H1 (cell line): ENCODE results near the gene PAGE5. TPM values are rescaled to one million over a fixed set of nuclear protein-coding genes. Genes with fewer than 3 reads are reported as not detected.

Experiments
- CTCF ChIA-PET: fragments of 300-600 bp; sonication (Branson Sonifier 250); formaldehyde crosslinking; loops from one replicate; lab custom pipeline; 2021; ENCODE audit not compliant: partially characterized antibody; lab: Charles Lee
- POLR2A ChIA-PET: fragments of 300-600 bp; sonication (Branson Sonifier 250); formaldehyde crosslinking; loops from one replicate; lab custom pipeline; 2021; ENCODE audit warnings: inconsistent platforms; ENCODE audit not compliant: partially characterized antibody; lab: Charles Lee
- DNase-seq, 2 experiments: peaks; one replicate each; pipeline versions ENCODE4 v3.0.0 to v3.0.0-alpha.2; 2010 to 2022; ENCODE audit warnings: low spot score in 2 of 2, low read depth in 1 of 2, mixed read lengths in 1 of 2
- FAIRE-seq: peaks from 2 replicates; lab custom pipeline; 2011; peaks lifted over from hg19 to GRCh38; lab: Jason Lieb, UNC
- H2AFZ ChIP-seq: 2 replicates; pipeline ENCODE4 v1.8.1; 2012; ENCODE audit warnings: low read length, inconsistent platforms
- H2AK5ac ChIP-seq: 2 replicates; pipeline ENCODE4 v1.6.1; 2013; ENCODE audit warnings: low read depth, low read length
- H2BK120ac ChIP-seq: replicated peaks from 2 replicates; pipeline ENCODE3; 2013; ENCODE audit warnings: low read depth, low read length, inconsistent platforms
- H2BK12ac ChIP-seq: 2 replicates; pipeline ENCODE4 v1.6.1; 2013; ENCODE audit warnings: low read depth, low read length
- H2BK15ac ChIP-seq: 2 replicates; pipeline ENCODE4 v1.6.1; 2013; ENCODE audit warnings: low read length
- H2BK20ac ChIP-seq: 2 replicates; pipeline ENCODE4 v1.6.1; 2013; ENCODE audit warnings: low read length
- H2BK5ac ChIP-seq: 2 replicates; pipeline ENCODE4 v1.6.1; 2013; ENCODE audit warnings: low read depth, low read length
- H3K14ac ChIP-seq: 2 replicates; pipeline ENCODE4 v1.6.1; 2013; ENCODE audit warnings: inconsistent platforms; ENCODE audit not compliant: insufficient read length
- H3K18ac ChIP-seq: 2 replicates; pipeline ENCODE4 v1.6.1; 2013; ENCODE audit warnings: low read length; ENCODE audit errors: extremely low read depth
- H3K23ac ChIP-seq: 2 replicates; pipeline ENCODE4 v1.6.1; 2013; ENCODE audit warnings: inconsistent platforms; ENCODE audit not compliant: insufficient read length
- H3K23me2 ChIP-seq: 2 replicates; pipeline ENCODE4 v1.6.1; 2013; ENCODE audit warnings: low read depth, low read length
- H3K27ac ChIP-seq: 2 replicates; pipeline ENCODE4 v1.6.1; 2011; ENCODE audit warnings: low read depth, low read length, inconsistent platforms
- H3K27me3 ChIP-seq, 4 experiments: replicated peaks in 1 of 4; 1 replicate in 1 of 4; 2 replicates in 3 of 4; pipeline versions ENCODE4 v1.6.1 to v1.8.1; 2011 to 2013; ENCODE audit warnings: low read length in 3 of 4, mild to moderate bottlenecking in 3 of 4, inconsistent platforms in 2 of 4, mixed read lengths in 2 of 4, moderate library complexity in 1 of 4; ENCODE audit not compliant: control insufficient read depth in 3 of 4, insufficient read depth in 3 of 4; ENCODE audit errors: extremely low read depth in 1 of 4
- H3K36me3 ChIP-seq, 4 experiments: 2 replicates each; pipeline versions ENCODE4 v1.6.1 to v1.8.1; 2011 to 2013; ENCODE audit warnings: mild to moderate bottlenecking in 4 of 4, low read length in 3 of 4, moderate library complexity in 2 of 4, control low read depth in 1 of 4, inconsistent platforms in 1 of 4; ENCODE audit not compliant: insufficient read depth in 4 of 4, control insufficient read depth in 2 of 4
- H3K4ac ChIP-seq: replicated peaks from 2 replicates; pipeline ENCODE3; 2013; ENCODE audit warnings: low read length, low read depth, mixed read lengths, inconsistent platforms; ENCODE audit not compliant: insufficient read length
- H3K4me1 ChIP-seq, 4 experiments: replicated peaks in 1 of 4; 1 replicate in 1 of 4; 2 replicates in 3 of 4; pipeline versions ENCODE4 v1.6.1 to v1.8.1; 2011 to 2013; ENCODE audit warnings: low read length in 3 of 4, inconsistent platforms in 2 of 4, mixed read lengths in 1 of 4; ENCODE audit not compliant: insufficient read depth in 4 of 4, control insufficient read depth in 3 of 4
- H3K4me2 ChIP-seq, 2 experiments: 2 replicates each; pipeline versions ENCODE4 v1.6.1 to v1.8.1; 2011 to 2013; ENCODE audit warnings: low read depth in 2 of 2, low read length in 2 of 2, control low read depth in 1 of 2, inconsistent platforms in 1 of 2, mild to moderate bottlenecking in 1 of 2; ENCODE audit not compliant: insufficient read depth in 1 of 2
- H3K4me3 ChIP-seq, 4 experiments: fragments of 200-600, 300-600 bp in 1 of 4; sonication (generic), shearing (Covaris generic), sonication (Bioruptor Twin) in 1 of 4; 2 replicates each; pipeline versions ENCODE4 v1.5.1 to v1.8.1; 2011 to 2016; ENCODE audit warnings: low read length in 4 of 4, low read depth in 3 of 4, control low read depth in 2 of 4, inconsistent platforms in 2 of 4, mild to moderate bottlenecking in 2 of 4, mixed read lengths in 1 of 4, moderate library complexity in 1 of 4; ENCODE audit not compliant: insufficient read depth in 2 of 4; ENCODE audit errors: extremely low read depth in 1 of 4
- H3K56ac ChIP-seq: replicated peaks from 2 replicates; pipeline ENCODE3; 2013; ENCODE audit warnings: low read depth, mild to moderate bottlenecking, mixed read lengths, low read length, inconsistent platforms; ENCODE audit not compliant: insufficient read length
- H3K79me1 ChIP-seq: 2 replicates; pipeline ENCODE4 v1.6.1; 2013; ENCODE audit warnings: low read depth, low read length, control low read depth
- H3K79me2 ChIP-seq, 2 experiments: 2 replicates each; pipeline versions ENCODE4 v1.6.1 to v1.8.1; 2012 to 2013; ENCODE audit warnings: low read length in 2 of 2, mild to moderate bottlenecking in 2 of 2, inconsistent platforms in 1 of 2; ENCODE audit not compliant: insufficient read depth in 2 of 2, control insufficient read depth in 1 of 2
- H3K9ac ChIP-seq, 4 experiments: replicated peaks in 1 of 4; 1 replicate in 1 of 4; 2 replicates in 3 of 4; pipeline versions ENCODE4 v1.6.1 to v1.8.1; 2011 to 2013; ENCODE audit warnings: low read depth in 3 of 4, low read length in 3 of 4, control low read depth in 2 of 4, mild to moderate bottlenecking in 2 of 4, moderate library complexity in 2 of 4, inconsistent platforms in 1 of 4; ENCODE audit errors: extremely low read depth in 1 of 4
- H3K9me3 ChIP-seq, 2 experiments: 2 replicates each; pipeline versions ENCODE4 v1.6.1 to v1.8.1; 2012 to 2013; ENCODE audit warnings: mild to moderate bottlenecking in 2 of 2, moderate library complexity in 2 of 2, control low read depth in 1 of 2, inconsistent platforms in 1 of 2, low read depth in 1 of 2, low read length in 1 of 2, mixed read lengths in 1 of 2; ENCODE audit not compliant: insufficient read depth in 2 of 2
- H4K20me1 ChIP-seq, 2 experiments: replicated peaks in 1 of 2; 2 replicates each; pipeline versions ENCODE3 to v1.8.1; 2011 to 2013; ENCODE audit warnings: inconsistent platforms in 2 of 2, low read length in 2 of 2, mild to moderate bottlenecking in 1 of 2; ENCODE audit not compliant: insufficient read depth in 2 of 2, control insufficient read depth in 1 of 2
- H4K5ac ChIP-seq: 2 replicates; pipeline ENCODE4 v1.6.1; 2013; ENCODE audit warnings: low read length, low read depth, mixed read lengths, inconsistent platforms; ENCODE audit not compliant: insufficient read length
- H4K8ac ChIP-seq: 2 replicates; pipeline ENCODE4 v1.8.0; 2013; ENCODE audit warnings: mild to moderate bottlenecking, moderate library complexity, low read length, inconsistent platforms; ENCODE audit not compliant: insufficient read depth; ENCODE audit errors: extremely low read depth
- H4K91ac ChIP-seq: replicated peaks from 2 replicates; pipeline ENCODE3; 2013; ENCODE audit warnings: low read length, mixed read lengths, inconsistent platforms; ENCODE audit not compliant: insufficient read length
- ASH2L ChIP-seq: fragments of 200-600, 300-600 bp; sonication (generic); IDR thresholded peaks from one replicate; pipeline ENCODE4 v1.7.1; 2017; ENCODE audit warnings: low read length
- BACH1 ChIP-seq: IDR thresholded peaks from 2 replicates; pipeline ENCODE4 v1.6.1; 2012; ENCODE audit warnings: low read length, improper control_type of control experiment
- CTBP2 ChIP-seq: IDR thresholded peaks from 2 replicates; pipeline ENCODE4 v1.7.0; 2011; ENCODE audit warnings: borderline replicate concordance, mild to moderate bottlenecking, moderate library complexity, mixed read lengths, low read length; ENCODE audit not compliant: insufficient read depth, insufficient read length
- HDAC6 ChIP-seq: IDR thresholded peaks from one replicate; pipeline ENCODE4 v1.7.1; 2012; ENCODE audit warnings: low read depth, mild to moderate bottlenecking, inconsistent platforms, low read length, moderate library complexity
- KDM4A ChIP-seq: IDR thresholded peaks from one replicate; pipeline ENCODE4 v1.7.1; 2012; ENCODE audit warnings: low read depth, mild to moderate bottlenecking, moderate library complexity, low read length, inconsistent platforms; ENCODE audit not compliant: severe bottlenecking
- NANOG ChIP-seq: IDR thresholded peaks from 2 replicates; pipeline ENCODE4 v1.6.1; 2011; ENCODE audit warnings: low read length, low read depth, mild to moderate bottlenecking, inconsistent platforms; ENCODE audit not compliant: insufficient read depth, poor library complexity, severe bottlenecking
- POU5F1 ChIP-seq: IDR thresholded peaks from 2 replicates; pipeline ENCODE4 v1.6.1; 2011; ENCODE audit warnings: low read depth, mild to moderate bottlenecking, low read length, moderate library complexity
- RAD21 ChIP-seq, 2 experiments: IDR thresholded peaks in 1 of 2; conservative IDR thresholded peaks in 1 of 2; 2 replicates each; pipeline ENCODE4 v1.6.1; 2011; ENCODE audit warnings: low read depth in 2 of 2, low read length in 2 of 2, improper control_type of control experiment in 1 of 2, inconsistent platforms in 1 of 2, mild to moderate bottlenecking in 1 of 2, moderate library complexity in 1 of 2
- RXRA ChIP-seq: IDR thresholded peaks from 2 replicates; pipeline ENCODE4 v1.6.1; 2011; ENCODE audit warnings: low read depth, mild to moderate bottlenecking, low read length, moderate library complexity; ENCODE audit not compliant: insufficient read depth
- SAP30 ChIP-seq: fragments of 300-600 bp; sonication (generic); IDR thresholded peaks from 2 replicates; pipeline ENCODE4 v1.7.1; 2012; ENCODE audit warnings: low read length, moderate library complexity, mild to moderate bottlenecking, inconsistent platforms; ENCODE audit not compliant: insufficient read depth, insufficient replicate concordance
- SIRT6 ChIP-seq: IDR thresholded peaks from one replicate; pipeline ENCODE4 v1.7.1; 2012; ENCODE audit warnings: low read length, inconsistent platforms
- SP1 ChIP-seq: IDR thresholded peaks from 2 replicates; pipeline ENCODE4 v1.6.1; 2011; ENCODE audit warnings: low read depth, low read length
- SUZ12 ChIP-seq: fragments of 200-600 bp; sonication (generic); IDR thresholded peaks from 2 replicates; pipeline ENCODE4 v1.6.1; 2012; ENCODE audit warnings: mild to moderate bottlenecking, inconsistent platforms, low read length, moderate library complexity, mixed read lengths
- TAF7 ChIP-seq: optimal IDR thresholded peaks from 2 replicates; pipeline ENCODE3; 2011; ENCODE audit warnings: low read depth, mild to moderate bottlenecking, inconsistent platforms, low read length, moderate library complexity, borderline replicate concordance
- TCF12 ChIP-seq: IDR thresholded peaks from 2 replicates; pipeline ENCODE4 v1.6.1; 2011; ENCODE audit warnings: low read depth, mild to moderate bottlenecking, low read length
- WGBS, 2 experiments: shearing (Covaris generic) in 1 of 2; methylation state at CpG; one replicate each; pipeline versions ENCODE4 v1.1.6 to v1.1.7; 2013 to 2015; ENCODE audit warnings: low lambda C conversion rate in 2 of 2, mixed read lengths in 2 of 2, inconsistent platforms in 1 of 2, low coverage in 1 of 2, missing lambda C conversion rate in 1 of 2; ENCODE audit not compliant: insufficient replicate concordance in 2 of 2, insufficient coverage in 1 of 2, insufficient read length in 1 of 2; ENCODE audit errors: extremely low coverage in 1 of 2, missing lambda C conversion rate in 1 of 2; 5-methylcytosine and 5-hydroxymethylcytosine counted together
- polyA plus RNA-seq, 7 experiments: library from polyadenylated mRNA; depleted of rRNA in 3 of 7; stranded (reverse) in 5 of 7; unstranded in 2 of 7; fragments of >200 nt in 5 of 7; fragments of 200-250 nt in 2 of 7; gene quantifications; 1 replicate in 5 of 7; 2 replicates in 1 of 7; 4 replicates in 1 of 7; pipeline versions ENCODE4 v1.2.1 to v1.2.3, GENCODE V29; 2011 to 2013; ENCODE audit warnings: missing spikeins in 2 of 7, mixed read lengths in 2 of 7
- total RNA-seq: library from RNA; stranded (reverse); fragmentation: NEBNext Ultra II Directional; extraction: Animal tissue kit (Norgen Biotek cat#: 25700); gene quantifications from 2 replicates; pipeline ENCODE4 v1.2.1, GENCODE V29; 2021

PAGE5 gene
- total and polyA plus RNA-seq, 2 of the 8 experiments (the other 6 are each of a cell fraction or from before 2014, with no cell fraction given) = not detected

DNA sequence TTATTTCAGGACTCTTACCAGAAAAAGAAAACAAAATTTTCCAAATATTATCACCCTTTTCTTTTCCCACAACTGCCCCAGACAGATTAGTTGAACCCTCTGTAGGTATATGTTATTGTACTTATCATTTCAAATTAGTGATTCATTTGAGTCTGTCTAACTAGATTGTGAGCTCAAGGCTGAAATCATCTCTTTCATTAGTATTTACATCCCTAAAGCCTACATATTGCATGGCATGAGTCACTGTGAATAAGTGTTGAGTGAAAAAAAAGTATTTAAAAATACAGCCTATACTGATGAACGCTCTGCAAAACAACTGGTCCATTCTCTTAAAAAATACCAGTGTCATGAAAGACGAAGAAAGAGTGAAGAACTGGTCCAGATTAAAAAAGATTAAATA, 40.7 kb downstream of the PAGE5 start:
- no peak overlapping the region for H3K23ac ChIP-seq
- H2BK15ac ChIP-seq = no peak overlapping the region
- peaks cover 0 to 9% of the 10 kb centered on the region in 2 experiments; a peak in 2 of 4 replicates for H3K9me3 ChIP-seq
- DNase-seq = no peak
- H4K91ac ChIP-seq = no peak overlapping the region
- no peaks in the 10 kb centered on the region for H3K27me3 ChIP-seq
- H3K56ac ChIP-seq = no peak overlapping the region
- no peaks in the 10 kb centered on the region for H3K79me2 ChIP-seq
- no peak overlapping the region for H3K4me3 ChIP-seq
- H2AFZ ChIP-seq = no peak overlapping the region
- H3K4me1 ChIP-seq = no peaks in the 10 kb centered on the region
- no peak overlapping the region for H3K4ac ChIP-seq
- H2BK12ac ChIP-seq = no peak overlapping the region
- WGBS, 2 experiments = 76% methylated on average over 2 of the region's 2 CpGs; no CpG with 5 or more reads in 1 of the 2 experiments
- H2BK20ac ChIP-seq = no peak overlapping the region
- H4K5ac ChIP-seq = no peak overlapping the region
- H3K18ac ChIP-seq = no peak overlapping the region
- no peaks in the 10 kb centered on the region for H3K23me2 ChIP-seq
- H3K14ac ChIP-seq = no peak overlapping the region
- ChIA-PET POLR2A (no interaction called here), CTCF (no interaction called here)
- no peak overlapping the region for H2BK120ac ChIP-seq
- no peak overlapping the region for H2BK5ac ChIP-seq
- no peak overlapping the region for H3K4me2 ChIP-seq
- no peaks in the 10 kb centered on the region for H3K36me3 ChIP-seq
- H3K27ac ChIP-seq = no peak overlapping the region
- no peaks in the 10 kb centered on the region for H3K79me1 ChIP-seq
- no peak overlapping the region for H2AK5ac ChIP-seq
- no peak overlapping the region for H3K9ac ChIP-seq
- H4K20me1 ChIP-seq = no peaks in the 10 kb centered on the region
- FAIRE-seq = no peak
- H4K8ac ChIP-seq = no peak overlapping the region
- TF ChIP-seq HDAC6 = no peak
- TF ChIP-seq KDM4A = no peak
- TF ChIP-seq BACH1 = no peak
- TF ChIP-seq SAP30 = no peak
- TF ChIP-seq TAF7 = no peak
- TF ChIP-seq POU5F1 = no peak
- no peak for TF ChIP-seq SP1
- TF ChIP-seq RXRA = no peak
- TF ChIP-seq ASH2L = no peak
- no peak for TF ChIP-seq SUZ12
- TF ChIP-seq TCF12 = no peak
- TF ChIP-seq NANOG = no peak
- no peak for TF ChIP-seq CTBP2
- no peak for TF ChIP-seq RAD21 (IDR thresholded peaks at IDR 0.05 in 1 of 2, conservative IDR thresholded peaks at IDR 0.05 in 1 of 2; ENCODE audit: low read depth in 2 of 2, low read length in 2 of 2)
- no peak for TF ChIP-seq SIRT6
